ENCODE measurements around the gene MYH14. TPM values are rescaled to one million over a fixed set of nuclear protein-coding genes. Genes with fewer than 3 reads are reported as not detected.

Gene MYH14
- total and polyA plus RNA-seq, 2 of the 8 experiments (the other 6 are each of a cell fraction or from before 2014, with no cell fraction given): 17.3 to 28.6 TPM

- peak in 2 of 3 experiments; percentile 43 to 44; a peak in 3 of 4 replicates for TF ChIP-seq CTCF (IDR thresholded peaks at IDR 0.05; ENCODE audit: control extremely low read depth in 1 of 3, insufficient read depth in 1 of 3, low read depth in 1 of 3, low read length in 3 of 3)
- no peak for TF ChIP-seq CBX8 (IDR thresholded peaks at IDR 0.05; ENCODE audit: borderline replicate concordance, low read depth, low read length)
- TF ChIP-seq MAX (IDR thresholded peaks at IDR 0.05): no peak; the same call in 1 of the 2 replicates
- TF ChIP-seq, protein P1, sequence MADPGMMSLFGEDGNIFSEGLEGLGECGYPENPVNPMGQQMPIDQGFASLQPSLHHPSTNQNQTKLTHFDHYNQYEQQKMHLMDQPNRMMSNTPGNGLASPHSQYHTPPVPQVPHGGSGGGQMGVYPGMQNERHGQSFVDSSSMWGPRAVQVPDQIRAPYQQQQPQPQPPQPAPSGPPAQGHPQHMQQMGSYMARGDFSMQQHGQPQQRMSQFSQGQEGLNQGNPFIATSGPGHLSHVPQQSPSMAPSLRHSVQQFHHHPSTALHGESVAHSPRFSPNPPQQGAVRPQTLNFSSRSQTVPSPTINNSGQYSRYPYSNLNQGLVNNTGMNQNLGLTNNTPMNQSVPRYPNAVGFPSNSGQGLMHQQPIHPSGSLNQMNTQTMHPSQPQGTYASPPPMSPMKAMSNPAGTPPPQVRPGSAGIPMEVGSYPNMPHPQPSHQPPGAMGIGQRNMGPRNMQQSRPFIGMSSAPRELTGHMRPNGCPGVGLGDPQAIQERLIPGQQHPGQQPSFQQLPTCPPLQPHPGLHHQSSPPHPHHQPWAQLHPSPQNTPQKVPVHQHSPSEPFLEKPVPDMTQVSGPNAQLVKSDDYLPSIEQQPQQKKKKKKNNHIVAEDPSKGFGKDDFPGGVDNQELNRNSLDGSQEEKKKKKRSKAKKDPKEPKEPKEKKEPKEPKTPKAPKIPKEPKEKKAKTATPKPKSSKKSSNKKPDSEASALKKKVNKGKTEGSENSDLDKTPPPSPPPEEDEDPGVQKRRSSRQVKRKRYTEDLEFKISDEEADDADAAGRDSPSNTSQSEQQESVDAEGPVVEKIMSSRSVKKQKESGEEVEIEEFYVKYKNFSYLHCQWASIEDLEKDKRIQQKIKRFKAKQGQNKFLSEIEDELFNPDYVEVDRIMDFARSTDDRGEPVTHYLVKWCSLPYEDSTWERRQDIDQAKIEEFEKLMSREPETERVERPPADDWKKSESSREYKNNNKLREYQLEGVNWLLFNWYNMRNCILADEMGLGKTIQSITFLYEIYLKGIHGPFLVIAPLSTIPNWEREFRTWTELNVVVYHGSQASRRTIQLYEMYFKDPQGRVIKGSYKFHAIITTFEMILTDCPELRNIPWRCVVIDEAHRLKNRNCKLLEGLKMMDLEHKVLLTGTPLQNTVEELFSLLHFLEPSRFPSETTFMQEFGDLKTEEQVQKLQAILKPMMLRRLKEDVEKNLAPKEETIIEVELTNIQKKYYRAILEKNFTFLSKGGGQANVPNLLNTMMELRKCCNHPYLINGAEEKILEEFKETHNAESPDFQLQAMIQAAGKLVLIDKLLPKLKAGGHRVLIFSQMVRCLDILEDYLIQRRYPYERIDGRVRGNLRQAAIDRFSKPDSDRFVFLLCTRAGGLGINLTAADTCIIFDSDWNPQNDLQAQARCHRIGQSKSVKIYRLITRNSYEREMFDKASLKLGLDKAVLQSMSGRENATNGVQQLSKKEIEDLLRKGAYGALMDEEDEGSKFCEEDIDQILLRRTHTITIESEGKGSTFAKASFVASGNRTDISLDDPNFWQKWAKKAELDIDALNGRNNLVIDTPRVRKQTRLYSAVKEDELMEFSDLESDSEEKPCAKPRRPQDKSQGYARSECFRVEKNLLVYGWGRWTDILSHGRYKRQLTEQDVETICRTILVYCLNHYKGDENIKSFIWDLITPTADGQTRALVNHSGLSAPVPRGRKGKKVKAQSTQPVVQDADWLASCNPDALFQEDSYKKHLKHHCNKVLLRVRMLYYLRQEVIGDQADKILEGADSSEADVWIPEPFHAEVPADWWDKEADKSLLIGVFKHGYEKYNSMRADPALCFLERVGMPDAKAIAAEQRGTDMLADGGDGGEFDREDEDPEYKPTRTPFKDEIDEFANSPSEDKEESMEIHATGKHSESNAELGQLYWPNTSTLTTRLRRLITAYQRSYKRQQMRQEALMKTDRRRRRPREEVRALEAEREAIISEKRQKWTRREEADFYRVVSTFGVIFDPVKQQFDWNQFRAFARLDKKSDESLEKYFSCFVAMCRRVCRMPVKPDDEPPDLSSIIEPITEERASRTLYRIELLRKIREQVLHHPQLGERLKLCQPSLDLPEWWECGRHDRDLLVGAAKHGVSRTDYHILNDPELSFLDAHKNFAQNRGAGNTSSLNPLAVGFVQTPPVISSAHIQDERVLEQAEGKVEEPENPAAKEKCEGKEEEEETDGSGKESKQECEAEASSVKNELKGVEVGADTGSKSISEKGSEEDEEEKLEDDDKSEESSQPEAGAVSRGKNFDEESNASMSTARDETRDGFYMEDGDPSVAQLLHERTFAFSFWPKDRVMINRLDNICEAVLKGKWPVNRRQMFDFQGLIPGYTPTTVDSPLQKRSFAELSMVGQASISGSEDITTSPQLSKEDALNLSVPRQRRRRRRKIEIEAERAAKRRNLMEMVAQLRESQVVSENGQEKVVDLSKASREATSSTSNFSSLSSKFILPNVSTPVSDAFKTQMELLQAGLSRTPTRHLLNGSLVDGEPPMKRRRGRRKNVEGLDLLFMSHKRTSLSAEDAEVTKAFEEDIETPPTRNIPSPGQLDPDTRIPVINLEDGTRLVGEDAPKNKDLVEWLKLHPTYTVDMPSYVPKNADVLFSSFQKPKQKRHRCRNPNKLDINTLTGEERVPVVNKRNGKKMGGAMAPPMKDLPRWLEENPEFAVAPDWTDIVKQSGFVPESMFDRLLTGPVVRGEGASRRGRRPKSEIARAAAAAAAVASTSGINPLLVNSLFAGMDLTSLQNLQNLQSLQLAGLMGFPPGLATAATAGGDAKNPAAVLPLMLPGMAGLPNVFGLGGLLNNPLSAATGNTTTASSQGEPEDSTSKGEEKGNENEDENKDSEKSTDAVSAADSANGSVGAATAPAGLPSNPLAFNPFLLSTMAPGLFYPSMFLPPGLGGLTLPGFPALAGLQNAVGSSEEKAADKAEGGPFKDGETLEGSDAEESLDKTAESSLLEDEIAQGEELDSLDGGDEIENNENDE (IDR thresholded peaks at IDR 0.05; ENCODE audit: insufficient replicate concordance, low read length): no peak
- TF ChIP-seq RBBP5 (IDR thresholded peaks at IDR 0.05; ENCODE audit: borderline replicate concordance, low read depth, low read length): no peak
- TF ChIP-seq EZH2 (IDR thresholded peaks at IDR 0.05; ENCODE audit: low read depth, low read length, severe bottlenecking): no peak
- no peak for TF ChIP-seq SIX5 (IDR thresholded peaks at IDR 0.05; ENCODE audit: low read depth, low read length)
These were observed 110.6 kb downstream of the MYH14 start (continued) for GRCh38 chr19:50313812-50314536.
